ES-I3 (cell line): Measurements from ENCODE around the gene STAC.
"Not testable (repeated sequence)": the region's sequence is repeated elsewhere in the genome, so short reads cannot be mapped to it uniquely, and the experiment has no call there.

Experiments used
- H3K36me3 ChIP-seq: 2 replicates; pipeline ENCODE4 v1.6.1; 2013; ENCODE audit warnings: mild to moderate bottlenecking, low read length, control low read depth, moderate library complexity; ENCODE audit not compliant: insufficient read depth
- H3K4me1 ChIP-seq: 2 replicates; pipeline ENCODE4 v1.6.1; 2013; ENCODE audit warnings: mild to moderate bottlenecking, control low read depth, low read length; ENCODE audit not compliant: insufficient read depth
- H3K9ac ChIP-seq: 2 replicates; pipeline ENCODE4 v1.6.1; 2013; ENCODE audit warnings: low read depth, mild to moderate bottlenecking, low read length, moderate library complexity
- H3K9me3 ChIP-seq: 2 replicates; pipeline ENCODE4 v1.6.1; 2013; ENCODE audit warnings: mild to moderate bottlenecking, low read length, moderate library complexity; ENCODE audit not compliant: control insufficient read depth, insufficient read depth

The STAC gene

DNA sequence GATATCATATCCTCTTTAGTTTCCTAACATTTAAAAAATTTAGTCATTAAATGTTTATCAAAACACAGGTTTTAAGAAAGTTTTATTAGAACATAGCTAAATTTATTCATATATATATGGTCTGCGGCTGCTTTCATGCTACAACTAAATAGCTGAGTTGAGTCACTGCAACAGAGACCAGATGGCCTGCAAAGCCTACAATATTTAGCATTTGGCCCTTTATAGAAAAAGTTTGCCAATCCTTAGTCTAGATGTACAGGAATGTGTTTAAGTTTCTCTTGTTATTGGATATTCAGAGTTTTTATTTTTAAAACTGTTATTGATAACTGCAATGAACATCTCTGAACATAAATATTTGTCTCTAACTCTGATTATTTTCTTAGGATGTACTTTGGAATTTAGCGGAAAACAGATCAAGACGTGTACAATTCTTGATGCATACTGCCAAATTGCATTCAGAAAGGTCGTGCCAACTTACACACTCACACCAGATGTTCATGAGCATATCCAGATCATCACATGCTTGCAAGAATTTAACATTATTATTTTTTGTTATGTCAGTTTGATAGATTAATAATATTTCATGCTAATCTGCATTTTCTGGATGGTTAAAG, 157.9 kb downstream of the STAC start:
- Histone ChIP-seq H3K36me3 (no peaks in the 10 kb centered on the region), H3K4me1 (no peaks in the 10 kb centered on the region), H3K9ac (no peak overlapping the region), H3K9me3 (no peaks in the 10 kb centered on the region)

DNA sequence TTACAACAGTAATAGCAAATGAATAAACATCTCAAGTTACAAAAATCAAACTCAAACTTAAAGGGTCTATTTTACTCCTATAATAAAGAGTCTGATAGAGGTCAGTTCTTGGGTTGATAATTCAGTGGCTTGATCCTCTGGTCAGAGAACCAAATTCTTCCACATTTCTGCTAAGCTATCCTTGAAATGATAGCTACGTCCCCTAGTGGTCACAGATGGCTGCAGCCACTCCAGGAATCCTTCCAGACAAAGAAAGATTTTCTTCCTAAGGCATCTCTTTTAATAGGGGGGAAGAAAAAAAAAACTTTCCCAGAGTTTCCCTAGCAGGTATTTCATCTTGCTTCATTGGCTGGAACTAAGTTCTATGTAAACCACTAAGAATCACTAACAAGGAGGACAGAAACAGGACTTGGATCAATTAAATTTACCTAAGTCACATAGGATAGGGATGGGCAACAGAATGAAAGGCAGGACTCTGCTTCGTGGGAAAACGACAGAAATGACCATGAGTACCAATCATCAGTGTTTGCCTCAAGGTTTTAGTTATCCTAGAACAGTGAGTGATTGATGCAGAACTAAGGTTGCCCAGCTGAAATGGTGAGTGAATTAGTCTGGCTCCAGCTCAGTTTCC, 160.7 kb downstream of the STAC start:
- no peak overlapping the region for H3K9ac ChIP-seq
- no peaks in the 10 kb centered on the region for H3K4me1 ChIP-seq
- H3K36me3 ChIP-seq, result no peaks in the 10 kb centered on the region
- H3K9me3 ChIP-seq, result no peaks in the 10 kb centered on the region

DNA sequence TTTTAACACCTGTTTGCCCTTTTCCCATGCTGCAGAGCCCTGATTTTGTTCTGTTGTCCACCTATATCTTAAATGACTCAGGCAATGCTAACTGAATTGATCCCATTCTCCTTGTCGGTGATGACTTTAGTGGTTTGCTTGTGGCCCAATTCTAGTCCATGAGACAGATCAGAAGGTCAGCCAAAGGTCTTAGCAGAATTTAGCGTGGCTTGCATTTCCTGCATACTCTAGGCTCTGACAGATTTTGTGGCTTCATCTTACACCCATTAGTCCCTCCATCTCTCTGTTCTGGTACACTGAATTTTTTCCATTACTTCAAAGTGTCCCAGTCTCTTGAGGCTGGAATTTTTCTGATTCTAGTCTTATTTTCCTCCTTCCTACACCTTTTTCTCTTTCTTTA, 161.9 kb downstream of the STAC start:
- Histone ChIP-seq H3K4me1 (no peaks in the 10 kb centered on the region), H3K9me3 (no peaks in the 10 kb centered on the region), H3K36me3 (no peaks in the 10 kb centered on the region), H3K9ac (no peak overlapping the region)

DNA sequence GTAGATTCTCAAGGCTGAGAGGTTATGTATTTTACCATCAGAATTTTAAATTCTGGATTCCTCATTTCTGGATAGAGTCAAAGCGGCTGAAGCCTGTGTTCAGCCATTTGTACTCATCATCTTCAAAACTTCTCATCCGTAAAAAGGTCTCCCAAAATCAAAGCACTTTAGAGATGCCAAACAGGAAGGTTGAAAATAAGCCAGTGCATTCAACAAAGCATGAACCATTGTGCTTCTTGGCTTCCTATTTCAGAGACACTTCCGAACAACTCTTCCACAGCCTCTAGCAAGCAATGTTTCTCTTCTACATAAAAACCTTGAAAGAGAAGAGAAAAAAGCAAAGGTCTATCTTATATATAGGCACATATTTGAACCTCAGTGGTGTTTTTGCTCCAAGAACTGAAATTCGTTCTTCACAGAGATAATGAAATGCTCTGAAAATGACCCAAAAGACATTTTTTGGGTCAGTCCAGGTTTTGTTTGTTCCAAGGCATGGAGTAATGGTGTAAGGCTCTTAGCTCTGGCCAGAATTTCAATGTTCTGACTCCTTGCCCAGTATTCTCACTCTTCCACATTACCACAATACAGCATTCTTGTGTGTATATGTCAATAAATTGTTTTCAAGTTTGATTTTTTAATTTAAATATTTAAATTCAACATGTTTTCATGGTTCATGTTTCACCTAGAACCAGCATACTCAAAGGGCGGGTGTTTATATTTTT, 163.1 kb downstream of the STAC start:
- Histone ChIP-seq H3K36me3 (no peaks in the 10 kb centered on the region), H3K9ac (no peak overlapping the region), H3K9me3 (no peaks in the 10 kb centered on the region; the same call in 1 of the 2 replicates), H3K4me1 (no peaks in the 10 kb centered on the region)

DNA sequence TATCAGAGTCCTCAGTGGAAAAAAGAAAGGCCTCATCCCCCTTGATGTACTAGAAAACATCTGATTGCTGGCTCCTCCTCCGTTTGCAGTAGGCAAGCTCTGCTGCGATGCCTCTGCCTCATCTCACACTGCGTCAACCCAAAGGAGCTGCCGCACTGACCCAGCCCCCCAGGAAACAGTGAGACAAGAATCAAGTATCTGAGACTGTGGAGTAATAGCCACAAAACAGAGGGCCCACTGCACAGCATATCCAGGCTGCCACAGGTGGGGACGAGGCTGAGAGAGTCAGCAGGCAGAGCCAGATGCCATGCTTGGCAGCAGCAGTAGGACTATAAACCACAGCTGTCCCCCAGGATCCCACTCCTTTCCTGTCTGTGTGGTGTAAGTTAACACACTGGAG, 165.9 kb downstream of the STAC start:
- H3K36me3 ChIP-seq, result no peaks in the 10 kb centered on the region
- no peaks in the 10 kb centered on the region for H3K4me1 ChIP-seq
- H3K9ac ChIP-seq, result no peak overlapping the region
- H3K9me3 ChIP-seq, result no peaks in the 10 kb centered on the region; the same call in 1 of the 2 replicates

DNA sequence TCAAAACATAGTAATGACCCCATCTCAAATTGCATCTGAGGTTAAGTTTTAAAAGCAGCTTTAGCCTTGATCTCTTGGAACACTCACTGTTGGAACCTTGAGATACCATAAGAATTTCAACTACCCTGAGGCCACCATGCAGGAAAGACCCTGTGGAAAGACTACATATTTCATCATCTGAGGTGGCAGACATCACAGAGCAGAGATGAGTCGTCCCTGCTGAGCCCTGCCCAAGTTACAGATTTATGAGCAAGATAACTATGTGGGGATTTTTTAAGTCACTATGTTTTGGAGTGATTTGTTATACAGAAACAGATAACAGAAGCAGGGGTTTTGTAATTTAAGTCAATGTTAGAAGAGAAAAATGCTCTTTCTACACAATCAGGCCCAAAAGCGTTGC, 168.4 kb downstream of the STAC start:
- Histone ChIP-seq H3K9me3 (no peaks in the 10 kb centered on the region; the same call in 1 of the 2 replicates), H3K4me1 (no peaks in the 10 kb centered on the region), H3K9ac (no peak overlapping the region), H3K36me3 (no peaks in the 10 kb centered on the region)

DNA sequence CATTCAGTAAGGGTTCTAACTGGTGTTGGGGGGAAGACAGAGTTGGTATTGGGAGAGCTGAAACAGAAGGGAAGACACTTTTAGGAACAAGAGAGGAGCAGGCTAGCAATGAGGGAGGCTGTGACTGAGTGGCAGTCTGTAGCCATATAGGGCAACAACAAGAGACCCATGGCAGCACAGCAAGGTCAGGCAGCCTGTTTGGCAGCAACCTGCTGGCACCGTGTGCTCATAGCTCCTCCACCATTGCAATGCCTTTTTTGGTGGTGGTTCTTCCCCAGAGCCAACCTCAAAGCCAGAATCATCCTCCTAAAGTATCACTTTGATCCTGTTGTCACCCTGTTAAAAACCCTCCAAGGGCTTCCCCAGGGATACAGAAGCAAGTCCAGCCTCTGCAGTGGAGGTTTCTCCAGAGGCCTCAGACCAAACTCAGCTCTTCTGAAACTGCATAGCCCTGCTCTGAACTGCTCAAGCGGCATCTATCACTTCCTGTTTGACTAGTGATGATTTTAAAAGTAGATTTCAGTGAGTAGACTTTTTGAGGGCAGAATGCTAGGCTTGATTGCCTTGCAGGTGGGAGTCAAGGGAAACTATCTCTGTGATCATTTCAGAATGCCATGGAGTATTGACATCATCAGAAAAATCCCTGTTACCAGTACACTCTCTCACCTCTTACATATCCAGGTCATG, 176.9 kb downstream of the STAC start:
- Histone ChIP-seq H3K36me3 (no peaks in the 10 kb centered on the region), H3K4me1 (no peaks in the 10 kb centered on the region), H3K9ac (no peak overlapping the region), H3K9me3 (no peaks in the 10 kb centered on the region)

DNA sequence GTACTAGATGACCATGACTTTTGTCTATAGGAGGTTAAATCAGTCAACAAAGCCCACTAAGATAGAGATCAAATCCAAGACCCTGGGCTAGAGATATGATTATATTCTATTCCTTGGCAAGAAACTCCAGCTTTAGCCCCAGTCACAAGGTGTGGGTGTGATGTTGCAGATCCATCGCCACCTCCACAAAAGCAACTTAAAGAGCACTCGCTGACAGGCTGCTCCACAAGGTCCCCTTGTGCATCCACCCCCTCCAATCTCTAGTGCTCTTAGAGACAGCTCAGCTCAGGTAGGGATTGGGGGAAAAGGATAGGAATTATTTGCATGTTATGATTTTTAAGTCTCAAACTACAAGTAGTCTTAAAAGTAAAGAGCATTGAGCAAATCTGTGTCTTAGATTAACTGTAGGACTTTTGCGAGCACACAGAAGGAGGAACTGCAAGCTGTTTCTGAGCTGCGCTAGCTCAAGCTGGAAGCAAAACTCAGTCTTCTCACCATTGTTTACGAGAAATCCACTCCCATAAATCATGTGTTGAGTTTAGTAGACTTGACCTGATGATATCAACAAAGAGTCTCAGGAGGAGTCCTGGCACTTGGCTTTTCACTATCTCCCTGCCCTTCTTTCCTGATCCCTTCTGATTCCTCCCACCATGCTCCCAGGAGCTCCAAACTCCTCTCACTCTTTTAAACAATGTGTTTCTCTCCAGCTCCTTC, 177.6 kb downstream of the STAC start:
- H3K36me3 ChIP-seq, result no peaks in the 10 kb centered on the region
- H3K9me3 ChIP-seq, result no peaks in the 10 kb centered on the region
- H3K4me1 ChIP-seq, result no peaks in the 10 kb centered on the region
- H3K9ac ChIP-seq, result no peak overlapping the region

DNA sequence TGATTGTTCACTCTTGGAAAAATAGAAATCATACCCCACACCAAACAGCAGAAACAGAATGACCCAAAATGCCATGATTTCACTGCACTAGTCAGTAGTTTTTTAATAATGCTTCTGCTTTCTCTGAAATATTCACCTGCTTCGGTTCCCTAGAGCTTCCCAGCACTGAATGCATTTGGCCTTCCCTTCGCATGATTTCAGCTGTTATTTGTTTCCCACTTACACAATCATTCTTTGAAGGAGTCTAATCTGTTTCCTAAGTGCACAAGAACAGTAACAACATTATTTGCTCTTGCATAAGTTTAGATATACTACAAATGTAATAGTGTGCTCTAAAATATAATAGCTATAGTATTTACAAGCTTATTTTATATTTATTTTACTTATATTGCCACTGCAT, 178.7 kb downstream of the STAC start:
- no peaks in the 10 kb centered on the region for H3K9me3 ChIP-seq
- H3K36me3 ChIP-seq, result no peaks in the 10 kb centered on the region
- no peaks in the 10 kb centered on the region for H3K4me1 ChIP-seq
- H3K9ac ChIP-seq, result no peak overlapping the region

DNA sequence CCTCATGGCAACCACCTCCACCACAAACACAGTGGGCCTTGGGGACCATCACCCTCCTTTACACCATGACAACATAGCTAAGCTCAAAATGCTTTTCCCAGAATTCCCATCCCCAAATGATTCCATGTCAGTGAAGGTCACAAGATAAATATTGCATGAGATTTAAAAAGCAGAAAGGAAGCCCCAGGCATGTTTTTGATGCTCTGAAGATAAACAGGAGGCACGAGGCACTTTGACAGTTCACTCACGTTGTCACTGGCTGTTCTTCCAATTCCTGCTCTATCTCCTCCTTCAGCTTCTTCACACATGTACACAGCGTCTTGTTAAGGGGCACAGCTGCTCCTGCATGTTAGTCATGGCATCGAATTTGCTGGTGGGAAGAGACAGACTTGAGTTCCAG, 180.4 kb downstream of the STAC start:
- no peaks in the 10 kb centered on the region for H3K36me3 ChIP-seq
- no peaks in the 10 kb centered on the region for H3K4me1 ChIP-seq
- no peak overlapping the region for H3K9ac ChIP-seq
- H3K9me3 ChIP-seq, result no peaks in the 10 kb centered on the region

DNA sequence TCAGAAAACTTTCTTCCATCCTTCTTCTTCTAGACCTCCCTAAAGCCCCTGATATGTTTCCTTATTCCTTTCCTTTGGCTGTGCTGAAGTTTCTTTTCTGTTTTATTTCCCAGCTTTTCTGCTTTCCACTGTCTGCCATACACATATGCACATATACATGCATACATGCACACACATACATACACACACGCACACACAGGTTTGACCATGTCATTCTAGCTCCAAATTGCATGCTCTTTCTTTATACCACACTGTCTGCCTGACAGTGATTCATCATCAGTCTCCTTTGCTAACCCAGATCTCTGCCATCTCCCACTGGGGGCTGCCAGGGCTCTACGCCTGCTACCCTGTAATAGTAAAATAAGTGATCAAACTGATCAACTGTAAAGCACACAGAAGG, 181.3 kb downstream of the STAC start:
- no peaks in the 10 kb centered on the region for H3K4me1 ChIP-seq
- H3K9ac ChIP-seq, result no peak overlapping the region
- H3K36me3 ChIP-seq, result no peaks in the 10 kb centered on the region
- no peaks in the 10 kb centered on the region for H3K9me3 ChIP-seq

DNA sequence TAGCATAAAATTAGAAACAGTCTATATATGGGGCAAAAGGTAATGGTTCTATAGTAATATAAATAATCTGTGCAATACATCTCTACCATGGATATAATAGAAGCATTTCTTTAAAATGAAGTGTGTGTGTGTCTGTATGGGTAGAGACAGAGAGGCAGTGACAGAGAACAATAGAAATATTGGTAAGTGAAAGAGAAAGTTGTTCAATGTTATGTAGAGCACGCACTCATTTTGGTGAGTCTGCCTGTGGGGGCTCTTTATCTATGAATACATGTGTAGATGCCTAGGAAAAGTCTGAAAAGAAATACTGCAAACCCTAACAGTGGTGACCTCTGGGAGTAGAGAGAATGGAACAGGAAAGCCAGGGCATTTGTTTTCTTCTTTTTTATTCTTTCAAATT, 182.6 kb downstream of the STAC start:
- no peak overlapping the region for H3K9ac ChIP-seq
- H3K36me3 ChIP-seq, result no peaks in the 10 kb centered on the region
- no peaks in the 10 kb centered on the region for H3K4me1 ChIP-seq
- no peaks in the 10 kb centered on the region for H3K9me3 ChIP-seq

DNA sequence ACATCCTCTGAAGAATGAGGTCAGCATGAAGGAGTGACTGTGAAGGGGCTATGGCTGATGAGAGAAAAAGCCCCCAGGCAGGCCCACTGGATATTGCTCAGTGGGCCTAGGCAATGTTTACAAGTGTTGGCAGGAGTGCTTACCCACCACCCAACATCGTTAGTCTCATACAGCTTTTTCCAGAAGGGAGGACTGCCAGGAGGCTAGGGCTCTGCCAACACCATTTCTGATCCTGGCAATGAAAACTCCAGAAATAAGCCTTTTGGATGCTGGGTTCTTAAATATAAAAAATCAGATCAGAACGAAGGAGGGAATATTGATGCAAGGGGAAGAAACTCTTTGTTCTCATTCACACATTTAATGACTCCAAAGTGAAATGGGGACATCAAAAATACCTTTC, 194.9 kb downstream of the STAC start:
- Histone ChIP-seq H3K4me1 (no peaks in the 10 kb centered on the region), H3K36me3 (no peaks in the 10 kb centered on the region), H3K9ac (no peak overlapping the region), H3K9me3 (0 out of 2 replicates have a peak, but pooled peaks cover 4% of the 10 kb centered on the region)

DNA sequence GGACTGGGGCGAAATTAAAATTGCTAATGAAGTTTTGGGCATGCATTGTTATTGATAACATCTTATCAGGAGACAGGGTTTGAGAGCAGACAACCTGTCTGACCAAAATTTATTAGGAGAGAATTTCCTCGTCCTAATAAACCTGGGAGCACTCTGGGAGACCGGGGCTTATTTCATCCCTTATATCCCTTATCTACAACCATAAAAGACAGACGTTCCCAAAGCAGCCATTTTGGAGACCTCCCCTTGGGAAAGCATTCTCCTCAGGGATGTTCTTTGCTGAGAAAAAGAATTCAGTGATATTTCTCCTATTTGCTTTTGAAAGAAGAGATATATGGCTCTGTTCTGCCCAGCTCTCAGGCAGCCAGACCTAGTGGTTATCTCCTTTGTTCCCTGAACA, 198.1 kb downstream of the STAC start:
- H3K9ac ChIP-seq, H3K4me1 ChIP-seq, H3K9me3 ChIP-seq, H3K36me3 ChIP-seq: not testable (repeated sequence)
